Lung (tissue), 12 donors: Measurements from ENCODE around the gene TBXT. TPM values are rescaled to one million over a fixed set of nuclear protein-coding genes. Genes with fewer than 3 reads are reported as not detected.
A peak's percentile ranks its signal among the peaks of the same experiment; 100 is the strongest.
"Not testable (repeated sequence)": the region's sequence is repeated elsewhere in the genome, so short reads cannot be mapped to it uniquely, and the experiment has no call there.

Source experiments
- ATAC-seq: fragments of 200-7000 bp; cut with Tn5 transposase; one replicate; pipeline ENCODE4 v1.9.1; 2020; ENCODE audit warnings: moderate number of reproducible peaks; ENCODE audit not compliant: insufficient read depth, low FRiP score
- DNase-seq, 3 donors: peaks; one replicate each; pipeline ENCODE4 v3.0.0-alpha.2; 2013 to 2017
- H3K27ac ChIP-seq, 2 donors: one replicate each; pipeline ENCODE4 v1.5.1; 2013; ENCODE audit warnings: mild to moderate bottlenecking in 2 of 2, moderate library complexity in 2 of 2, control low read depth in 1 of 2, inconsistent platforms in 1 of 2, low read depth in 1 of 2, low read length in 1 of 2
- H3K27me3 ChIP-seq, 3 donors: one replicate each; pipeline ENCODE4 v1.5.1; 2013; ENCODE audit warnings: low read length in 2 of 3; ENCODE audit not compliant: control insufficient read depth in 3 of 3, insufficient read depth in 3 of 3
- H3K36me3 ChIP-seq, 4 donors: one replicate each; pipeline ENCODE4 v1.5.1; 2013; ENCODE audit warnings: low read length in 4 of 4, mild to moderate bottlenecking in 1 of 4, moderate library complexity in 1 of 4; ENCODE audit not compliant: control insufficient read depth in 4 of 4, insufficient read depth in 4 of 4
- H3K4me1 ChIP-seq, 5 donors: one replicate each; pipeline ENCODE4 v1.5.1; 2013; ENCODE audit warnings: low read length in 5 of 5, mild to moderate bottlenecking in 2 of 5, moderate library complexity in 1 of 5; ENCODE audit not compliant: control insufficient read depth in 5 of 5, insufficient read depth in 5 of 5
- H3K4me3 ChIP-seq: one replicate; pipeline ENCODE4 v1.5.1; 2013; ENCODE audit warnings: mild to moderate bottlenecking, control low read depth, moderate library complexity
- H3K9ac ChIP-seq, 2 donors: one replicate each; pipeline ENCODE4 v1.5.1; 2013; ENCODE audit warnings: low read length in 2 of 2, control low read depth in 1 of 2; ENCODE audit not compliant: insufficient read depth in 1 of 2
- H3K9me3 ChIP-seq, 4 donors: one replicate each; pipeline ENCODE4 v1.5.1; 2013; ENCODE audit warnings: low read length in 3 of 4, mild to moderate bottlenecking in 1 of 4, moderate library complexity in 1 of 4; ENCODE audit not compliant: control insufficient read depth in 4 of 4, insufficient read depth in 3 of 4
- CTCF ChIP-seq: IDR thresholded peaks from 2 replicates; pipeline ENCODE4 v1.5.1; 2012; ENCODE audit warnings: mild to moderate bottlenecking; ENCODE audit errors: control extremely low read depth, extremely low read depth
- WGBS, 2 donors: extraction: QIAGEN DNeasy Blood & Tissue Kit; methylation state at CpG; one replicate each; pipeline ENCODE4 v1.1.7; 2013; 5-methylcytosine and 5-hydroxymethylcytosine counted together
- polyA plus RNA-seq, 2 donors: library from polyadenylated mRNA; stranded (reverse); fragments of 200-250 nt; gene quantifications; one replicate each; pipeline ENCODE4 v1.2.1, GENCODE V29; 2013
- total RNA-seq, 2 donors: library from RNA; depleted of rRNA in 1 of 2; stranded (reverse); fragments of >200 nt in 1 of 2; gene quantifications; one replicate each; pipeline ENCODE4 v1.2.1, GENCODE V29; 2014 to 2021
- donor health status: control.
- donor health status: control.
- donor health status: Bipolar disorder and iron deficiency.
- donor health status: healthy.
- donor health status: DM: yes; HTN: yes; CAD: no.

TBXT gene
- total and polyA plus RNA-seq, 4 donors = not detected

GRCh38 chr6:166192136-166192535, 24.5 kb upstream of the TBXT start:
- DNase-seq = peak in 2 of 3 donors; percentile 29
- no peak for TF ChIP-seq CTCF
- Histone ChIP-seq H3K9ac (no peak overlapping the region), H3K4me3 (no peak overlapping the region), H3K9me3 (no peaks in the 10 kb centered on the region), H3K36me3 (no peaks in the 10 kb centered on the region), H3K27me3 (no peaks in the 10 kb centered on the region), H3K27ac (no peak overlapping the region), H3K4me1 (peaks cover 0 to 2% (median 0%) of the 10 kb centered on the region in 5 donors)
- 79 to 87% methylated on average over 10 of the region's 10 CpGs for WGBS, 2 donors
- ATAC-seq = no peak

- Histone ChIP-seq H3K27ac (no peak overlapping the region), H3K9ac (no peak overlapping the region), H3K4me3 (no peak overlapping the region), H3K27me3 (peaks cover 0 to 3% (median 2%) of the 10 kb centered on the region in 3 donors), H3K9me3 (no peaks in the 10 kb centered on the region), H3K36me3 (no peaks in the 10 kb centered on the region), H3K4me1 (no peaks in the 10 kb centered on the region)
- 70 to 83% methylated on average over 6 of the region's 6 CpGs for WGBS, 2 donors
- DNase-seq (no peak), ATAC-seq (no peak)
- no peak for TF ChIP-seq CTCF
These were observed 12.1 kb upstream of the TBXT start for GRCh38 chr6:166179704-166180103.

- WGBS, 2 donors = 82 to 88% methylated on average over 2 of the region's 2 CpGs
- TF ChIP-seq CTCF = no peak
- ATAC-seq = no peak
These were observed 8.5 kb upstream of the TBXT start for GRCh38 chr6:166176106-166176505.

GRCh38 chr6:166175093-166175492, 7.4 kb upstream of the TBXT start:
- H3K36me3 ChIP-seq, H3K27ac ChIP-seq, DNase-seq, H3K4me3 ChIP-seq, H3K9me3 ChIP-seq, H3K9ac ChIP-seq, ATAC-seq, H3K4me1 ChIP-seq: not testable (repeated sequence)
- H3K27me3 ChIP-seq = peaks cover 3 to 43% (median 35%) of the 10 kb centered on the region in 3 donors
- WGBS, 2 donors = 94 to 100% methylated on average over 1 to 2 of the region's 3 CpGs

More at GRCh38 chr6:166176106-166176505, 8.5 kb upstream of the TBXT start:
- H3K4me1 ChIP-seq = peaks cover 0 to 6% (median 0%) of the 10 kb centered on the region in 5 donors
- H3K36me3 ChIP-seq = no peaks in the 10 kb centered on the region
- no peak overlapping the region for H3K27ac ChIP-seq
- peaks cover 3 to 33% (median 25%) of the 10 kb centered on the region in 3 donors for H3K27me3 ChIP-seq
- H3K9ac ChIP-seq = no peak overlapping the region
- H3K4me3 ChIP-seq = no peak overlapping the region
- no peaks in the 10 kb centered on the region for H3K9me3 ChIP-seq
- no peak for DNase-seq
